K562 (cell line): ENCODE data around the gene TFAP2E. TPM values are rescaled to one million over a fixed set of nuclear protein-coding genes. Genes with fewer than 3 reads are reported as not detected.

Source experiments
- ATAC-seq: fragments of 200-7000 bp; cut with Tn5 transposase; 3 replicates; pipeline ENCODE4 v1.9.1; 2020; ENCODE audit warnings: moderate library complexity
- BruUV-seq: library from RNA; stranded (reverse); fragments of 400-500 nt; replicated peaks from 2 replicates; lab custom pipeline; 2021; lab: Mats Ljungman, UMichigan
- CTCF ChIA-PET: fragments of 300-600 bp; formaldehyde crosslinking; extraction: SDS; loops from one replicate; lab custom pipeline; 2021; ENCODE audit warnings: low intra/inter-chr PET ratio; lab: Yijun Ruan, JAX
- POLR2A ChIA-PET: fragments of 300-600, 350-650 bp; sonication (Branson Sonifier 250); formaldehyde crosslinking; extraction: SDS; loops from one replicate; lab custom pipeline; 2021; ENCODE audit warnings: antibody characterized with exemption, inconsistent platforms; lab: Yijun Ruan, JAX
- DNase-seq, 4 experiments: peaks; one replicate each; pipeline versions ENCODE4 v3.0.0 to v3.0.0-alpha.2; 2011 to 2018; ENCODE audit warnings: low spot score in 3 of 4, mixed read lengths in 3 of 4; ENCODE audit errors: extremely low read depth in 1 of 4
- FAIRE-seq: peaks from 2 replicates; lab custom pipeline; 2011; peaks lifted over from hg19 to GRCh38; lab: Jason Lieb, UNC
- H2AFZ ChIP-seq: 2 replicates; pipeline ENCODE4 v1.6.0; 2011; ENCODE audit warnings: low read depth, low read length, control low read depth, inconsistent platforms
- H3K27ac ChIP-seq: fragments of 200-600 bp; 3 replicates; pipeline ENCODE4 v1.8.0; 2011; ENCODE audit warnings: low read depth, mild to moderate bottlenecking, control low read depth, inconsistent platforms, low read length, moderate library complexity, mixed read lengths; ENCODE audit errors: extremely low read depth
- H3K27me3 ChIP-seq, 2 experiments: fragments of 300-600 bp in 1 of 2; 2 replicates in 1 of 2; 3 replicates in 1 of 2; pipeline versions ENCODE4 v1.6.0 to v1.8.0; 2011; ENCODE audit warnings: inconsistent platforms in 2 of 2, low read length in 2 of 2, mild to moderate bottlenecking in 1 of 2, mixed read lengths in 1 of 2, moderate library complexity in 1 of 2; ENCODE audit not compliant: control insufficient read depth in 2 of 2, insufficient read depth in 2 of 2
- H3K36me3 ChIP-seq: fragments of 300-600 bp; 3 replicates; pipeline ENCODE4 v1.8.0; 2011; ENCODE audit warnings: mild to moderate bottlenecking, low read length, inconsistent platforms; ENCODE audit not compliant: control insufficient read depth, insufficient read depth
- H3K4me1 ChIP-seq, 2 experiments: fragments of 200-600 bp in 1 of 2; replicated peaks in 1 of 2; 2 replicates in 1 of 2; 3 replicates in 1 of 2; pipeline versions ENCODE4 v1.5.1 to v1.8.0; 2011; ENCODE audit warnings: inconsistent platforms in 2 of 2, low read length in 2 of 2, mild to moderate bottlenecking in 1 of 2, mixed read lengths in 1 of 2, moderate library complexity in 1 of 2; ENCODE audit not compliant: control insufficient read depth in 2 of 2, insufficient read depth in 2 of 2
- H3K4me2 ChIP-seq: 2 replicates; pipeline ENCODE4 v1.6.1; 2011; ENCODE audit warnings: low read length, control low read depth, inconsistent platforms, mixed read lengths; ENCODE audit not compliant: insufficient read depth
- H3K4me3 ChIP-seq: fragments of 200-600 bp; sonication (generic), shearing (Covaris generic); 2 replicates; pipeline ENCODE4 v1.5.1; 2016; ENCODE audit warnings: control low read depth, inconsistent platforms
- H3K79me2 ChIP-seq: fragments of 200-600 bp; 3 replicates; pipeline ENCODE4 v1.8.0; 2011; ENCODE audit warnings: low read length, inconsistent platforms; ENCODE audit not compliant: control insufficient read depth, insufficient read depth
- H3K9ac ChIP-seq, 2 experiments: 2 replicates each; pipeline versions ENCODE4 v1.6.0 to v1.6.1; 2011; ENCODE audit warnings: low read depth in 2 of 2, low read length in 2 of 2, control low read depth in 1 of 2, inconsistent platforms in 1 of 2, mild to moderate bottlenecking in 1 of 2, mixed read lengths in 1 of 2; ENCODE audit not compliant: insufficient read depth in 1 of 2
- H3K9me1 ChIP-seq: one replicate; pipeline ENCODE4 v1.6.0; 2011; ENCODE audit warnings: inconsistent platforms, mild to moderate bottlenecking, low read length, moderate library complexity; ENCODE audit not compliant: control insufficient read depth, insufficient read depth
- H3K9me3 ChIP-seq: replicated peaks from 2 replicates; pipeline ENCODE4 v1.5.1; 2011; ENCODE audit warnings: low read depth, low read length, inconsistent platforms; ENCODE audit not compliant: control insufficient read depth, insufficient read depth
- H4K20me1 ChIP-seq: replicated peaks from 2 replicates; pipeline ENCODE4 v1.6.1; 2011; ENCODE audit warnings: low read length, inconsistent platforms, mixed read lengths; ENCODE audit not compliant: control insufficient read depth, insufficient read depth
- MYBL2 ChIP-seq, 2 experiments: fragments of 450-650 bp in 1 of 2; sonication (generic) in 1 of 2; formaldehyde crosslinking in 1 of 2; IDR thresholded peaks; 2 replicates each; pipeline versions ENCODE4 v1.6.1 to v1.8.1; 2017 to 2022; ENCODE audit warnings: borderline replicate concordance in 1 of 2, inconsistent platforms in 1 of 2, low read depth in 1 of 2, mild to moderate bottlenecking in 1 of 2, missing genetic modification reagents in 1 of 2, moderate library complexity in 1 of 2
- ZNF384 ChIP-seq: IDR thresholded peaks from 2 replicates; pipeline ENCODE4 v1.6.1; 2012; ENCODE audit warnings: low read depth, low read length, improper control_type of control experiment
- WGBS: fragments of 100-300 bp; shearing (Covaris generic); methylation state at CpG from one replicate; pipeline ENCODE4 v1.1.6; 2016; ENCODE audit warnings: low coverage, mixed read lengths; ENCODE audit not compliant: insufficient coverage; ENCODE audit errors: missing lambda C conversion rate; 5-methylcytosine and 5-hydroxymethylcytosine counted together
- in situ Hi-C: fragments of 300-500 bp; cut with MboI; formaldehyde crosslinking; loops from 4 replicates; pipeline ENCODE4 v1.15.0; 2018; ENCODE audit warnings: inconsistent platforms, mixed read lengths
- intact Hi-C: fragments of 100-400 bp; cut with micrococcal nuclease; formaldehyde crosslinking; loops from 2 replicates; pipeline ENCODE4 v1.14.2; 2022
- polyA plus RNA-seq, 8 experiments: library from polyadenylated mRNA; depleted of rRNA in 4 of 8; stranded (reverse) in 5 of 8; unstranded in 3 of 8; fragments of >200 nt; fragmentation: Nextera tagmentation in 2 of 8; fragmentation: Illumina TruSeq in 1 of 8; extraction: Ambion mirVana in 2 of 8; extraction: Trizol in 1 of 8; gene quantifications; 2 replicates each; pipeline versions ENCODE4 v1.2.1 to v1.2.3, GENCODE V29; 2011 to 2014; ENCODE audit warnings: inconsistent platforms in 1 of 8, missing spikeins in 1 of 8
- total RNA-seq, 7 experiments: library from RNA; depleted of rRNA in 6 of 7; stranded (reverse); fragments of >200 nt in 6 of 7; fragmentation: Illumina TruSeq in 2 of 7; extraction: Trizol in 2 of 7; gene quantifications; 2 replicates each; pipeline versions ENCODE4 v1.2.1 to v1.2.3, GENCODE V29; 2011 to 2021; ENCODE audit warnings: low replicate concordance in 1 of 7
- TF ChIP-seq, protein P1 (sequence below): sonication (generic); formaldehyde crosslinking; IDR thresholded peaks from 2 replicates; pipeline ENCODE4 v1.8.0; 2022; ENCODE audit warnings: mild to moderate bottlenecking, missing genetic modification reagents
- TF ChIP-seq, protein P2 (sequence below): fragments of 250-450 bp; sonication (Bioruptor Pico); IDR thresholded peaks from 2 replicates; pipeline ENCODE4 v1.5.0; 2021; ENCODE audit warnings: mild to moderate bottlenecking, borderline replicate concordance

The TFAP2E gene
- total and polyA plus RNA-seq, 9 of the 15 experiments (the other 6 are each of a cell fraction or from before 2014, with no cell fraction given), result 0.03 to 0.11 (median 0.07) TPM; not detected in 4

DNA sequence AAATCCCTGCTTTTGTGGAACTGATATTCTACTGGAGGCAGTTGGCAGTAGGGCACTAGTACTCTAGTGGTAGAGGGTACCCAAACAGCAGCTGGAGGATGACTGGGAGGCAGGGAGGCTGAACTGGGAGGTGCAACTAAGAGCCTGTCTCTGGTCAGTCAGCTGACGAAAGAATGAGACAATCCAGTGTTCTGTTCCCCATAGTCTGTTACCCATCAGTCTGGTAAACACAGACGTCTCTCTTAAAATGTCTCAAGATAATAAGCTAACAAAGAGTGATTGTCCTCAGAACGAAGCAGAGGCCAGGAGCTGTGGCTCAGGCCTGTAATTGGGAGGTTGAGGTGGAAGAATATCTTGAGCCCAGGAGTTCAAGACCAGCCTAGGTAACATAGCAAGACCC lies 30.4 kb downstream of the TFAP2E start (continued):
- TF ChIP-seq, protein P1, sequence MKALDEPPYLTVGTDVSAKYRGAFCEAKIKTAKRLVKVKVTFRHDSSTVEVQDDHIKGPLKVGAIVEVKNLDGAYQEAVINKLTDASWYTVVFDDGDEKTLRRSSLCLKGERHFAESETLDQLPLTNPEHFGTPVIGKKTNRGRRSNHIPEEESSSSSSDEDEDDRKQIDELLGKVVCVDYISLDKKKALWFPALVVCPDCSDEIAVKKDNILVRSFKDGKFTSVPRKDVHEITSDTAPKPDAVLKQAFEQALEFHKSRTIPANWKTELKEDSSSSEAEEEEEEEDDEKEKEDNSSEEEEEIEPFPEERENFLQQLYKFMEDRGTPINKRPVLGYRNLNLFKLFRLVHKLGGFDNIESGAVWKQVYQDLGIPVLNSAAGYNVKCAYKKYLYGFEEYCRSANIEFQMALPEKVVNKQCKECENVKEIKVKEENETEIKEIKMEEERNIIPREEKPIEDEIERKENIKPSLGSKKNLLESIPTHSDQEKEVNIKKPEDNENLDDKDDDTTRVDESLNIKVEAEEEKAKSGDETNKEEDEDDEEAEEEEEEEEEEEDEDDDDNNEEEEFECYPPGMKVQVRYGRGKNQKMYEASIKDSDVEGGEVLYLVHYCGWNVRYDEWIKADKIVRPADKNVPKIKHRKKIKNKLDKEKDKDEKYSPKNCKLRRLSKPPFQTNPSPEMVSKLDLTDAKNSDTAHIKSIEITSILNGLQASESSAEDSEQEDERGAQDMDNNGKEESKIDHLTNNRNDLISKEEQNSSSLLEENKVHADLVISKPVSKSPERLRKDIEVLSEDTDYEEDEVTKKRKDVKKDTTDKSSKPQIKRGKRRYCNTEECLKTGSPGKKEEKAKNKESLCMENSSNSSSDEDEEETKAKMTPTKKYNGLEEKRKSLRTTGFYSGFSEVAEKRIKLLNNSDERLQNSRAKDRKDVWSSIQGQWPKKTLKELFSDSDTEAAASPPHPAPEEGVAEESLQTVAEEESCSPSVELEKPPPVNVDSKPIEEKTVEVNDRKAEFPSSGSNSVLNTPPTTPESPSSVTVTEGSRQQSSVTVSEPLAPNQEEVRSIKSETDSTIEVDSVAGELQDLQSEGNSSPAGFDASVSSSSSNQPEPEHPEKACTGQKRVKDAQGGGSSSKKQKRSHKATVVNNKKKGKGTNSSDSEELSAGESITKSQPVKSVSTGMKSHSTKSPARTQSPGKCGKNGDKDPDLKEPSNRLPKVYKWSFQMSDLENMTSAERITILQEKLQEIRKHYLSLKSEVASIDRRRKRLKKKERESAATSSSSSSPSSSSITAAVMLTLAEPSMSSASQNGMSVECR (CRISPR knock-in tag), result no peak
- TF ChIP-seq, protein P2, sequence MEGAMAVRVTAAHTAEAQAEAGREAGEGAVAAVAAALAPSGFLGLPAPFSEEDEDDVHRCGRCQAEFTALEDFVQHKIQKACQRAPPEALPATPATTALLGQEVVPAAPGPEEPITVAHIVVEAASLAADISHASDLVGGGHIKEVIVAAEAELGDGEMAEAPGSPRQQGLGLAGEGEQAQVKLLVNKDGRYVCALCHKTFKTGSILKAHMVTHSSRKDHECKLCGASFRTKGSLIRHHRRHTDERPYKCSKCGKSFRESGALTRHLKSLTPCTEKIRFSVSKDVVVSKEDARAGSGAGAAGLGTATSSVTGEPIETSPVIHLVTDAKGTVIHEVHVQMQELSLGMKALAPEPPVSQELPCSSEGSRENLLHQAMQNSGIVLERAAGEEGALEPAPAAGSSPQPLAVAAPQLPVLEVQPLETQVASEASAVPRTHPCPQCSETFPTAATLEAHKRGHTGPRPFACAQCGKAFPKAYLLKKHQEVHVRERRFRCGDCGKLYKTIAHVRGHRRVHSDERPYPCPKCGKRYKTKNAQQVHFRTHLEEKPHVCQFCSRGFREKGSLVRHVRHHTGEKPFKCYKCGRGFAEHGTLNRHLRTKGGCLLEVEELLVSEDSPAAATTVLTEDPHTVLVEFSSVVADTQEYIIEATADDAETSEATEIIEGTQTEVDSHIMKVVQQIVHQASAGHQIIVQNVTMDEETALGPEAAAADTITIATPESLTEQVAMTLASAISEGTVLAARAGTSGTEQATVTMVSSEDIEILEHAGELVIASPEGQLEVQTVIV (CRISPR knock-in tag), result no peak

DNA sequence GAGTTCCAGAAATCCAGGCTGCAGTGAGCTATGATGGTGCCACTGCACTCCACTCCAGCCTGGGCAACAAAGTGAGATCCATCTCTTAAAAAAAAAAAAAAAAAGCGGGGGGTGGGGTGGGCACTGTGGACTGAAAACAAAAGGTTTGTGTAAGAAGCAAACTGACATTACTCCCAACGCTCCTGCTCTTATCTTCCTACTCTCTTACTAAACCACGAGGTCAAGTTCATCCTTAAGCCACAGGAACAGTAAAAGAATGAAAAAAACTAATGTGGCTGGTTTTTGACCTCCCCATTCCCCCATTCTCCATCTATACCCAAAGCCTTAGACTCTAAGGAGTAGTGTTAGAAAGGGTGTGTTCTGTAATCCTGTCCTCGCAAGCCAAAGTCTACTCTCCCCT lies 30.8 kb downstream of the TFAP2E start:
- POLR2A ChIA-PET, result interaction anchor here (0.6 to 2.5 kb wide), 9 partner anchors 10 to 153 kb away, joined by 3 to 17 read pairs (median 4); no protein-coding TSS in a partner anchor
- no peak for FAIRE-seq

More for the DNA sequence above, 30.8 kb downstream of the TFAP2E start:
- no peak overlapping the region for H2AFZ ChIP-seq
- H3K4me1 ChIP-seq, result no peaks in the 10 kb centered on the region
- TF ChIP-seq ZNF384, result 0 out of 2 replicates have a peak, but pooled peaks have one; percentile 4
- no peak for TF ChIP-seq MYBL2 (IDR thresholded peaks at IDR 0.05; ENCODE audit: low read depth)
- TF ChIP-seq MYBL2 (CRISPR knock-in tag; IDR thresholded peaks at IDR 0.05; ENCODE audit: borderline replicate concordance), result no peak
- no peak for ATAC-seq
- H3K9ac ChIP-seq, result no peak overlapping the region
- H3K9me1 ChIP-seq, result no peaks in the 10 kb centered on the region
- H3K9me3 ChIP-seq, result no peaks in the 10 kb centered on the region
- no peak for DNase-seq
- 49% methylated on average over 4 of the region's 4 CpGs for WGBS
- in situ Hi-C loops, result no loop called here
- H3K4me3 ChIP-seq, result no peak overlapping the region
- no peak overlapping the region for H3K4me2 ChIP-seq
- H3K27ac ChIP-seq, result no peak overlapping the region
- peaks cover 95% of the 10 kb centered on the region for H3K36me3 ChIP-seq
- CTCF ChIA-PET, result no interaction called here
- peaks cover 32% of the 10 kb centered on the region for H3K79me2 ChIP-seq
- intact Hi-C loops, result no loop called here
- no TSS peak for BruUV-seq
- no peaks in the 10 kb centered on the region for H3K27me3 ChIP-seq
- peaks cover 6% of the 10 kb centered on the region; the same call in 1 of the 2 replicates for H4K20me1 ChIP-seq
